GM23338 (cell line): ENCODE data around the gene TMEM271.

Experiments
- CREB1 ChIP-seq: fragments of 250-450 bp; sonication (Bioruptor Pico); IDR thresholded peaks from 2 replicates; pipeline ENCODE4 v1.5.0; 2020; ENCODE audit warnings: low read depth, mild to moderate bottlenecking, moderate library complexity
- EZH2 ChIP-seq: fragments of 200-600 bp; sonication (generic); IDR thresholded peaks from one replicate; pipeline ENCODE4 v1.8.0; 2017; ENCODE audit warnings: antibody characterized with exemption, mild to moderate bottlenecking, low read depth; ENCODE audit not compliant: unreplicated experiment
- EZH2phosphoT487 ChIP-seq: fragments of 200-600 bp; sonication (generic); IDR thresholded peaks from one replicate; pipeline ENCODE4 v1.8.1; 2018; ENCODE audit warnings: antibody characterized with exemption; ENCODE audit not compliant: unreplicated experiment
- JUNB ChIP-seq: IDR thresholded peaks from one replicate; pipeline ENCODE4 v1.6.1; 2016; ENCODE audit warnings: antibody characterized with exemption; ENCODE audit not compliant: unreplicated experiment
- POLR2AphosphoS5 ChIP-seq: IDR thresholded peaks from 2 replicates; pipeline ENCODE4 v1.6.1; 2016; ENCODE audit warnings: antibody characterized with exemption, low read depth
- REST ChIP-seq: IDR thresholded peaks from one replicate; pipeline ENCODE4 v1.6.1; 2018; ENCODE audit warnings: antibody characterized with exemption; ENCODE audit not compliant: unreplicated experiment
- ZNF114 ChIP-seq: fragments of 250-450 bp; sonication (Bioruptor Pico); IDR thresholded peaks from 2 replicates; pipeline ENCODE4 v1.5.0; 2020; ENCODE audit warnings: mild to moderate bottlenecking, moderate library complexity
- ZNF462 ChIP-seq: fragments of 250-450 bp; sonication (Bioruptor Pico); IDR thresholded peaks from 2 replicates; pipeline ENCODE4 v1.5.0; 2020; ENCODE audit warnings: mild to moderate bottlenecking, moderate library complexity
- TF ChIP-seq, protein P1 (sequence below), 2 experiments: fragments of 200-600 bp in 1 of 2; sonication (generic) in 1 of 2; conservative IDR thresholded peaks; 2 replicates each; pipeline versions ENCODE4 v1.5.1 to v1.6.1; 2016 to 2017; ENCODE audit warnings: antibody characterized with exemption in 2 of 2, low read depth in 2 of 2, mild to moderate bottlenecking in 2 of 2, moderate library complexity in 1 of 2
- TF ChIP-seq, protein P2 (sequence below): IDR thresholded peaks from 2 replicates; pipeline ENCODE4 v1.6.1; 2016; ENCODE audit warnings: antibody characterized with exemption

GRCh38 chr4:604131-604530, 28.0 kb upstream of the TMEM271 start:
- no peak for TF ChIP-seq EZH2
- TF ChIP-seq, protein P1, sequence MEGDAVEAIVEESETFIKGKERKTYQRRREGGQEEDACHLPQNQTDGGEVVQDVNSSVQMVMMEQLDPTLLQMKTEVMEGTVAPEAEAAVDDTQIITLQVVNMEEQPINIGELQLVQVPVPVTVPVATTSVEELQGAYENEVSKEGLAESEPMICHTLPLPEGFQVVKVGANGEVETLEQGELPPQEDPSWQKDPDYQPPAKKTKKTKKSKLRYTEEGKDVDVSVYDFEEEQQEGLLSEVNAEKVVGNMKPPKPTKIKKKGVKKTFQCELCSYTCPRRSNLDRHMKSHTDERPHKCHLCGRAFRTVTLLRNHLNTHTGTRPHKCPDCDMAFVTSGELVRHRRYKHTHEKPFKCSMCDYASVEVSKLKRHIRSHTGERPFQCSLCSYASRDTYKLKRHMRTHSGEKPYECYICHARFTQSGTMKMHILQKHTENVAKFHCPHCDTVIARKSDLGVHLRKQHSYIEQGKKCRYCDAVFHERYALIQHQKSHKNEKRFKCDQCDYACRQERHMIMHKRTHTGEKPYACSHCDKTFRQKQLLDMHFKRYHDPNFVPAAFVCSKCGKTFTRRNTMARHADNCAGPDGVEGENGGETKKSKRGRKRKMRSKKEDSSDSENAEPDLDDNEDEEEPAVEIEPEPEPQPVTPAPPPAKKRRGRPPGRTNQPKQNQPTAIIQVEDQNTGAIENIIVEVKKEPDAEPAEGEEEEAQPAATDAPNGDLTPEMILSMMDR (conservative IDR thresholded peaks at IDR 0.05; ENCODE audit: low read depth in 2 of 2), result no peak
- no peak for TF ChIP-seq ZNF114 (CRISPR knock-in tag)
- no peak for TF ChIP-seq EZH2phosphoT487
- no peak for TF ChIP-seq POLR2AphosphoS5
- TF ChIP-seq CREB1 (CRISPR knock-in tag), result no peak
- no peak for TF ChIP-seq JUNB
- TF ChIP-seq REST, result no peak
- TF ChIP-seq ZNF462 (CRISPR knock-in tag), result no peak
- TF ChIP-seq, protein P2, sequence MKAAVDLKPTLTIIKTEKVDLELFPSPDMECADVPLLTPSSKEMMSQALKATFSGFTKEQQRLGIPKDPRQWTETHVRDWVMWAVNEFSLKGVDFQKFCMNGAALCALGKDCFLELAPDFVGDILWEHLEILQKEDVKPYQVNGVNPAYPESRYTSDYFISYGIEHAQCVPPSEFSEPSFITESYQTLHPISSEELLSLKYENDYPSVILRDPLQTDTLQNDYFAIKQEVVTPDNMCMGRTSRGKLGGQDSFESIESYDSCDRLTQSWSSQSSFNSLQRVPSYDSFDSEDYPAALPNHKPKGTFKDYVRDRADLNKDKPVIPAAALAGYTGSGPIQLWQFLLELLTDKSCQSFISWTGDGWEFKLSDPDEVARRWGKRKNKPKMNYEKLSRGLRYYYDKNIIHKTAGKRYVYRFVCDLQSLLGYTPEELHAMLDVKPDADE, result no peak
